OCI-LY7 (cell line): Measurements from ENCODE around the gene MYLK4.

Source experiments
- EZH2phosphoT487 ChIP-seq: fragments of 200-600 bp; sonication (generic); IDR thresholded peaks from 2 replicates; pipeline ENCODE4 v1.6.1; 2018; ENCODE audit warnings: low read depth, borderline replicate concordance, mild to moderate bottlenecking, mixed run types, antibody characterized with exemption, low read length, moderate library complexity, mixed read lengths
- TF ChIP-seq, protein P1 (sequence below): fragments of 200-600 bp; sonication (generic); conservative IDR thresholded peaks from 2 replicates; pipeline ENCODE4 v1.5.1; 2014; ENCODE audit warnings: mild to moderate bottlenecking, antibody characterized with exemption, low read length, moderate library complexity, mixed read lengths

DNA sequence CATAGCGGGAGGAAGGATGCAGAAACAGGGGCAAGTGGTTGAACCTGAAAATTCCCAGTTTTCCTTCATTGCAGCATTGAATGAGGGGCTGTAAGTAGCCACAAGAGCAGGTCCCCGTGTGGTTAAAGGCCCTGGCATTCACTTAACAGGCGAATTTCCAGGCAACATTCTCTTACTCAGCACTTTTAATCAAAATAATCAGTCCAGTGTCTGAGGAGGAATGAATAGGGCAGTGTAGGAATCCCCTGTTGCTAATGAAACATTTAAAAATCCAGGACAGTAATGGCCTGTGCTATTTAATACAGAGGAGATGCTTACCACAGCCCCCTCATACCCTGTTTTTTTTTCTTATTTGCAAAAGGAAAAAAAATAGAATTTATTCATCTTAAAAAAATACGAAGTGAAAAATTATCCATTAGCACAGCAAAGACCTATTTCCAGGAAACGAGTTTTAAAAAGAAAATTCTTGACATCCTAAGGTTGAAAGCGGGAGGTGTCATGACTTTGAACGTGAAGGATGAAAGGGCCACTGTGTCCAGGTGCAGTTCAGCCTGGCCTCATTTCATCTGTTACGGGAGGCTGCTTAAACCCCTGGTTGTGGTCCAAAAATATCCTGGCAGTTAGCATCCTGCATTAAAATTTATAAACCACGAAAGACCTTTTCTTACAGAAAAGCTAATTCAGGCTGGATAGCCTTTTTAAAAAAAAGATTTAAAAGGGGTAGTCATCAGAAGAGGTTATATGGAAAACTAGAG, 20.2 kb downstream of the MYLK4 start:
- TF ChIP-seq, protein P1, sequence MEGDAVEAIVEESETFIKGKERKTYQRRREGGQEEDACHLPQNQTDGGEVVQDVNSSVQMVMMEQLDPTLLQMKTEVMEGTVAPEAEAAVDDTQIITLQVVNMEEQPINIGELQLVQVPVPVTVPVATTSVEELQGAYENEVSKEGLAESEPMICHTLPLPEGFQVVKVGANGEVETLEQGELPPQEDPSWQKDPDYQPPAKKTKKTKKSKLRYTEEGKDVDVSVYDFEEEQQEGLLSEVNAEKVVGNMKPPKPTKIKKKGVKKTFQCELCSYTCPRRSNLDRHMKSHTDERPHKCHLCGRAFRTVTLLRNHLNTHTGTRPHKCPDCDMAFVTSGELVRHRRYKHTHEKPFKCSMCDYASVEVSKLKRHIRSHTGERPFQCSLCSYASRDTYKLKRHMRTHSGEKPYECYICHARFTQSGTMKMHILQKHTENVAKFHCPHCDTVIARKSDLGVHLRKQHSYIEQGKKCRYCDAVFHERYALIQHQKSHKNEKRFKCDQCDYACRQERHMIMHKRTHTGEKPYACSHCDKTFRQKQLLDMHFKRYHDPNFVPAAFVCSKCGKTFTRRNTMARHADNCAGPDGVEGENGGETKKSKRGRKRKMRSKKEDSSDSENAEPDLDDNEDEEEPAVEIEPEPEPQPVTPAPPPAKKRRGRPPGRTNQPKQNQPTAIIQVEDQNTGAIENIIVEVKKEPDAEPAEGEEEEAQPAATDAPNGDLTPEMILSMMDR, result no peak
- no peak for TF ChIP-seq EZH2phosphoT487
